Measurements from ENCODE around the gene CD69.

The CD69 gene

DNA sequence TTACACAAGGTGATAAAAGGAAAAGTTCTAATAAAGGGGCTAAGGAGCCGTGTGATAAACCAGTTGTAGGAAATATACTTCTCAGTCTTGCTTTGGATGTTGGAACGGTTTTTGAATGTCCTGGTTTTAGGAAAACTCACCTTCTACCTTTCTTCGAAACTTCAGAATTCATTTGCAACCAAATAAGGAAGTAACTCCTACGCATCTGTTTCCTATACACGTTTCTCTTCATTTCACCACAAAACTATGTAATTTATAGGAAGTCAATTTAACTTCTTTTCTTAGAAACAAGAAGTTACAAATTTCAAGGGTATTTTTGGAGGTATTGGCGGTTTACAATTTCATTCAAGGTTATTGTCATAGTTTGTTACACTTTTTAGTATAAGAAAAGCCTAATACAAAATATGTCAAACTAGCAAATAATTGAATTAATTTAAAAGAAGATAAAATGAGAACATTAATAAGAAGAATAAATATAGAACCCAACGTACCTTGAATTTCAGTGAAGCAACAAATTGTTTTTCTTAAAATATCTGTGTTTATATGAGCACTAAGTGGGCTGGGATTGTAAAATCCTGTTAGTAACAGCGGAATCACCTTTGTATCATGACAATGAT lies 33.2 kb upstream of the CD69 start:
- H3K9ac ChIP-seq (ENCODE audit: low read length): no peak overlapping the region
- no peaks in the 10 kb centered on the region for H3F3A ChIP-seq (ENCODE audit: insufficient read depth)
- TF ChIP-seq, protein P1, sequence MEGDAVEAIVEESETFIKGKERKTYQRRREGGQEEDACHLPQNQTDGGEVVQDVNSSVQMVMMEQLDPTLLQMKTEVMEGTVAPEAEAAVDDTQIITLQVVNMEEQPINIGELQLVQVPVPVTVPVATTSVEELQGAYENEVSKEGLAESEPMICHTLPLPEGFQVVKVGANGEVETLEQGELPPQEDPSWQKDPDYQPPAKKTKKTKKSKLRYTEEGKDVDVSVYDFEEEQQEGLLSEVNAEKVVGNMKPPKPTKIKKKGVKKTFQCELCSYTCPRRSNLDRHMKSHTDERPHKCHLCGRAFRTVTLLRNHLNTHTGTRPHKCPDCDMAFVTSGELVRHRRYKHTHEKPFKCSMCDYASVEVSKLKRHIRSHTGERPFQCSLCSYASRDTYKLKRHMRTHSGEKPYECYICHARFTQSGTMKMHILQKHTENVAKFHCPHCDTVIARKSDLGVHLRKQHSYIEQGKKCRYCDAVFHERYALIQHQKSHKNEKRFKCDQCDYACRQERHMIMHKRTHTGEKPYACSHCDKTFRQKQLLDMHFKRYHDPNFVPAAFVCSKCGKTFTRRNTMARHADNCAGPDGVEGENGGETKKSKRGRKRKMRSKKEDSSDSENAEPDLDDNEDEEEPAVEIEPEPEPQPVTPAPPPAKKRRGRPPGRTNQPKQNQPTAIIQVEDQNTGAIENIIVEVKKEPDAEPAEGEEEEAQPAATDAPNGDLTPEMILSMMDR (IDR thresholded peaks at IDR 0.05; ENCODE audit: insufficient read depth, low read length, poor library complexity, severe bottlenecking): no peak
- no peak for TF ChIP-seq EZH2phosphoT487 (conservative IDR thresholded peaks at IDR 0.05; ENCODE audit: low read length)
- H3K36me3 ChIP-seq (ENCODE audit: low read length): no peaks in the 10 kb centered on the region
- no peaks in the 10 kb centered on the region for H3K27me3 ChIP-seq (ENCODE audit: low read length)
- H3K4me2 ChIP-seq (ENCODE audit: low read depth, low read length, poor library complexity, severe bottlenecking): no peak overlapping the region
- H3K9me3 ChIP-seq (ENCODE audit: insufficient read depth, low read length): no peaks in the 10 kb centered on the region
- H3K4me3 ChIP-seq (ENCODE audit: insufficient read depth, low read length, poor library complexity, severe bottlenecking): no peak overlapping the region
- H3K27ac ChIP-seq (ENCODE audit: low read depth, low read length): no peak overlapping the region
- H2AFZ ChIP-seq (ENCODE audit: low read depth, low read length, severe bottlenecking): no peak overlapping the region
- no peaks in the 10 kb centered on the region for H3K9me2 ChIP-seq (replicated peaks; ENCODE audit: insufficient read depth, low read length)
- no peaks in the 10 kb centered on the region for H4K20me1 ChIP-seq (ENCODE audit: low read depth, low read length)
- H3K79me2 ChIP-seq (ENCODE audit: insufficient read depth, low read length): no peaks in the 10 kb centered on the region

DNA sequence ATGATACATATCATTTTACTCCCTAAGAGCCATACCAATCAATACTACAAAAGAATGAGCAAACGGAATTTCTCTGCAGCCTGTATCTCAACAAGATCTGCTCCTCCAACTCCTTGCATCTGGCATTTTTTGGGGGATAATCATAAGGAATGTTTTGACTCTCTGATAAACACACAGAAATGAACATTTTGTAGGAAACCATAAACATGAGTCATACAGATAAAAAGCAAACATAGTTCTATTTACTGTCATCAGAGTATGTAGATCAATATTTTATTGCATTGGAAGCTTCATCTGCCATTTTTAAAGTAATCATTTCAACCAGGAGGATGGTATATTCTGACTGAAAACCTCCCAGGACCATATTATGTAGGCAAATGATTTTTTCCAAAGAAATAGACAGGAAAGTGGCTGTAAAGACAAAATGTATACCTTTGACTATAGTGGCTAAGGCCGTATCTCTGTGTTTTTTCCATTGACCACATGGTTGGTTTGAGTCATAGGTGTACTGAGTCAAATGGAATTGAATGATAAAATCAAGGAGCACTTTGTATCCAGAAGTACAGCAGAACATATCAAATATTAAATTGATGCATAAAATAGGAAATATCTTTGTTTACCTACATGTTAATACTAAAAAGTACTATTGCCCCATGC lies 32.4 kb upstream of the CD69 start:
- H3K9me2 ChIP-seq (replicated peaks; ENCODE audit: insufficient read depth, low read length): no peaks in the 10 kb centered on the region
- no peak overlapping the region for H3K9ac ChIP-seq (ENCODE audit: low read length)
- H3F3A ChIP-seq (ENCODE audit: insufficient read depth): no peaks in the 10 kb centered on the region
- H2AFZ ChIP-seq (ENCODE audit: low read depth, low read length, severe bottlenecking): no peak overlapping the region
- no peaks in the 10 kb centered on the region for H3K79me2 ChIP-seq (ENCODE audit: insufficient read depth, low read length)
- no peak overlapping the region for H3K4me2 ChIP-seq (ENCODE audit: low read depth, low read length, poor library complexity, severe bottlenecking)
- no peaks in the 10 kb centered on the region for H3K9me3 ChIP-seq (ENCODE audit: insufficient read depth, low read length)
- H4K20me1 ChIP-seq (ENCODE audit: low read depth, low read length): no peaks in the 10 kb centered on the region
- H3K4me3 ChIP-seq (ENCODE audit: insufficient read depth, low read length, poor library complexity, severe bottlenecking): no peak overlapping the region
- H3K36me3 ChIP-seq (ENCODE audit: low read length): no peaks in the 10 kb centered on the region
- no peaks in the 10 kb centered on the region for H3K27me3 ChIP-seq (ENCODE audit: low read length)
- TF ChIP-seq, protein P1 (IDR thresholded peaks at IDR 0.05; ENCODE audit: insufficient read depth, low read length, poor library complexity, severe bottlenecking): no peak
- TF ChIP-seq EZH2phosphoT487 (conservative IDR thresholded peaks at IDR 0.05; ENCODE audit: low read length): no peak
- H3K27ac ChIP-seq (ENCODE audit: low read depth, low read length): no peak overlapping the region

DNA sequence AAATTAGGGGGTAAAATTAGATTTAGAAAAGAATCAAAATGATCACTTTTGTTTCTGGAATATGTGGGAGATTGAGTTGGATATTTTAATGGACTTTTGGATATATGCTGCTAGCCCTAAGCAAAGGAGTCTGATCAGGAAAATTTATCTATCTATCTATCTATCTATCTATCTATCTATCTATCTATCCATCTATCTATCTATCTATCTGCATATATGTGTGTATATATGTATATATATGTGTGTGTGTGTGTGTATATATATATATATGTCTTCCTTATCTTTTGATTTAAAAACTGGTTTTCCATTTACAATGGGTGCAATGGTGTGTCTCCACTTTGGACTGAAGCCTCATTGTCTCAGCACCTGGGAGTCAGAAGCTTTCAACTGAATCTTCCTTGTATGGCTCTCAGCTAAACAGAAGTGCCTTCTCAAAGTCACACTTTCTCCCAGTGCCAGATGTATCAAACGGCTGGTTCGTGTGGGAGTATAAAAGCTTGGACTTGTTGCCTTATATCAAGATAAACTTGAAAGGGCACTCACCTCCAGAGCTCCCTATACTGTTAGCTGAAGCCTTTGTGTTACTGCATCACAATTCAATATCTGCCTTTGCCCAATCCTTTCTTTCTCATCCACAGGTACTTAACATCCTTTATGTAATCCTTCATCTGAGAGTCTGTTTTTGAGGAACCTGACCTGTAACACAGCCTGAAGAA lies 31.6 kb upstream of the CD69 start:
- no peak overlapping the region for H3K4me2 ChIP-seq (ENCODE audit: low read depth, low read length, poor library complexity, severe bottlenecking)

More for the DNA sequence above, 31.6 kb upstream of the CD69 start:
- no peak for TF ChIP-seq EZH2phosphoT487 (conservative IDR thresholded peaks at IDR 0.05; ENCODE audit: low read length)
- TF ChIP-seq, protein P1 (IDR thresholded peaks at IDR 0.05; ENCODE audit: insufficient read depth, low read length, poor library complexity, severe bottlenecking): no peak
- H4K20me1 ChIP-seq (ENCODE audit: low read depth, low read length): no peaks in the 10 kb centered on the region
- H3K4me3 ChIP-seq (ENCODE audit: insufficient read depth, low read length, poor library complexity, severe bottlenecking): no peak overlapping the region
- no peak overlapping the region for H2AFZ ChIP-seq (ENCODE audit: low read depth, low read length, severe bottlenecking)
- no peak overlapping the region for H3K27ac ChIP-seq (ENCODE audit: low read depth, low read length)
- H3K9me3 ChIP-seq (ENCODE audit: insufficient read depth, low read length): no peaks in the 10 kb centered on the region
- H3K27me3 ChIP-seq (ENCODE audit: low read length): no peaks in the 10 kb centered on the region
- H3F3A ChIP-seq (ENCODE audit: insufficient read depth): no peaks in the 10 kb centered on the region
- no peaks in the 10 kb centered on the region for H3K79me2 ChIP-seq (ENCODE audit: insufficient read depth, low read length)
- H3K9me2 ChIP-seq (replicated peaks; ENCODE audit: insufficient read depth, low read length): no peaks in the 10 kb centered on the region
- H3K9ac ChIP-seq (ENCODE audit: low read length): no peak overlapping the region
- no peaks in the 10 kb centered on the region for H3K36me3 ChIP-seq (ENCODE audit: low read length)

All from SU-DHL-6 (cell line).